Muscle layer of colon (tissue), 2 donors: ENCODE results near the gene ANKRD44.

Experiments used
- H3K27ac ChIP-seq: one replicate; pipeline ENCODE4 v1.7.0; 2013; ENCODE audit warnings: low read depth, mild to moderate bottlenecking, low read length, moderate library complexity
- H3K27me3 ChIP-seq, 2 donors: one replicate each; pipeline ENCODE4 v1.7.0; 2013; ENCODE audit warnings: low read length in 2 of 2, mild to moderate bottlenecking in 2 of 2; ENCODE audit not compliant: insufficient read depth in 2 of 2, control insufficient read depth in 1 of 2
- H3K36me3 ChIP-seq: one replicate; pipeline ENCODE4 v1.7.0; 2013; ENCODE audit warnings: mild to moderate bottlenecking, low read length; ENCODE audit not compliant: insufficient read depth
- H3K4me1 ChIP-seq: one replicate; pipeline ENCODE4 v1.7.0; 2013; ENCODE audit warnings: mild to moderate bottlenecking, low read length; ENCODE audit not compliant: insufficient read depth
- H3K4me3 ChIP-seq, 2 donors: one replicate each; pipeline ENCODE4 v1.7.0; 2013; ENCODE audit warnings: low read length in 2 of 2, low read depth in 1 of 2, mild to moderate bottlenecking in 1 of 2, moderate library complexity in 1 of 2
- H3K9ac ChIP-seq: one replicate; pipeline ENCODE4 v1.7.0; 2013; ENCODE audit warnings: low read length
- H3K9me3 ChIP-seq: one replicate; pipeline ENCODE4 v1.7.0; 2013; ENCODE audit warnings: mild to moderate bottlenecking, low read length
- donor health status: abdominal sarcoma.
- donor health status: Adenocarcinoma of cecum.

ANKRD44 gene

GRCh38 chr2:197130318-197130717, 180.3 kb downstream of the ANKRD44 start:
- Histone ChIP-seq H3K36me3 (peaks cover 3% of the 10 kb centered on the region), H3K9ac (no peak overlapping the region), H3K4me3 (no peak overlapping the region), H3K4me1 (peaks cover 10% of the 10 kb centered on the region), H3K9me3 (no peaks in the 10 kb centered on the region), H3K27me3 (no peaks in the 10 kb centered on the region), H3K27ac (no peak overlapping the region)

GRCh38 chr2:197128897-197129296, 181.7 kb downstream of the ANKRD44 start:
- Histone ChIP-seq H3K27ac (no peak overlapping the region), H3K36me3 (no peaks in the 10 kb centered on the region), H3K9me3 (no peaks in the 10 kb centered on the region), H3K4me1 (peaks cover 20% of the 10 kb centered on the region), H3K27me3 (no peaks in the 10 kb centered on the region), H3K9ac (no peak overlapping the region), H3K4me3 (no peak overlapping the region)

GRCh38 chr2:197128126-197128525, 182.5 kb downstream of the ANKRD44 start:
- no peak overlapping the region for H3K27ac ChIP-seq
- no peaks in the 10 kb centered on the region for H3K27me3 ChIP-seq
- H3K9me3 ChIP-seq: no peaks in the 10 kb centered on the region
- no peak overlapping the region for H3K4me3 ChIP-seq
- H3K36me3 ChIP-seq: no peaks in the 10 kb centered on the region
- H3K9ac ChIP-seq: no peak overlapping the region
- peaks cover 21% of the 10 kb centered on the region for H3K4me1 ChIP-seq

- peaks cover 21% of the 10 kb centered on the region for H3K4me1 ChIP-seq
- no peaks in the 10 kb centered on the region for H3K27me3 ChIP-seq
- peaks cover 2% of the 10 kb centered on the region for H3K36me3 ChIP-seq
- no peak overlapping the region for H3K27ac ChIP-seq
- no peaks in the 10 kb centered on the region for H3K9me3 ChIP-seq
- no peak overlapping the region for H3K4me3 ChIP-seq
- H3K9ac ChIP-seq: no peak overlapping the region
Measured at GRCh38 chr2:197126630-197127352, 183.8 kb downstream of the ANKRD44 start.

GRCh38 chr2:197124639-197125390, 185.8 kb downstream of the ANKRD44 start:
- Histone ChIP-seq H3K9me3 (no peaks in the 10 kb centered on the region), H3K27ac (no peak overlapping the region), H3K36me3 (peaks cover 15% of the 10 kb centered on the region), H3K9ac (no peak overlapping the region), H3K4me3 (no peak overlapping the region), H3K4me1 (peaks cover 15% of the 10 kb centered on the region), H3K27me3 (no peaks in the 10 kb centered on the region)

GRCh38 chr2:197122821-197123220, 187.8 kb downstream of the ANKRD44 start:
- Histone ChIP-seq H3K4me1 (peaks cover 15% of the 10 kb centered on the region), H3K27me3 (no peaks in the 10 kb centered on the region), H3K27ac (no peak overlapping the region), H3K9ac (no peak overlapping the region), H3K36me3 (peaks cover 15% of the 10 kb centered on the region), H3K9me3 (no peaks in the 10 kb centered on the region), H3K4me3 (no peak overlapping the region)

GRCh38 chr2:197121756-197122385, 188.7 kb downstream of the ANKRD44 start:
- Histone ChIP-seq H3K4me1 (peaks cover 15% of the 10 kb centered on the region), H3K9ac (no peak overlapping the region), H3K27me3 (no peaks in the 10 kb centered on the region), H3K27ac (no peak overlapping the region), H3K9me3 (no peaks in the 10 kb centered on the region), H3K4me3 (no peak overlapping the region), H3K36me3 (peaks cover 15% of the 10 kb centered on the region)

- peaks cover 15% of the 10 kb centered on the region for H3K36me3 ChIP-seq
- H3K27ac ChIP-seq: no peak overlapping the region
- no peaks in the 10 kb centered on the region for H3K9me3 ChIP-seq
- no peak overlapping the region for H3K4me3 ChIP-seq
- peaks cover 15% of the 10 kb centered on the region for H3K4me1 ChIP-seq
- no peak overlapping the region for H3K9ac ChIP-seq
- no peaks in the 10 kb centered on the region for H3K27me3 ChIP-seq
Measured at GRCh38 chr2:197121255-197121654, 189.3 kb downstream of the ANKRD44 start.

- no peak overlapping the region for H3K27ac ChIP-seq
- no peaks in the 10 kb centered on the region for H3K9me3 ChIP-seq
- no peak overlapping the region for H3K4me3 ChIP-seq
- H3K4me1 ChIP-seq: no peaks in the 10 kb centered on the region
- no peak overlapping the region for H3K9ac ChIP-seq
- no peaks in the 10 kb centered on the region for H3K27me3 ChIP-seq
- H3K36me3 ChIP-seq: peaks cover 8% of the 10 kb centered on the region
Measured at GRCh38 chr2:197116306-197116879, 194.2 kb downstream of the ANKRD44 start.

GRCh38 chr2:197115325-197115724, 195.3 kb downstream of the ANKRD44 start:
- no peaks in the 10 kb centered on the region for H3K27me3 ChIP-seq
- no peak overlapping the region for H3K9ac ChIP-seq
- no peaks in the 10 kb centered on the region for H3K9me3 ChIP-seq
- H3K27ac ChIP-seq: no peak overlapping the region
- H3K4me1 ChIP-seq: no peaks in the 10 kb centered on the region
- H3K36me3 ChIP-seq: no peaks in the 10 kb centered on the region
- H3K4me3 ChIP-seq: no peak overlapping the region

GRCh38 chr2:197113275-197113711, 197.3 kb downstream of the ANKRD44 start:
- Histone ChIP-seq H3K9ac (no peak overlapping the region), H3K4me1 (peaks cover 5% of the 10 kb centered on the region), H3K9me3 (no peaks in the 10 kb centered on the region), H3K27me3 (no peaks in the 10 kb centered on the region), H3K27ac (no peak overlapping the region), H3K36me3 (no peaks in the 10 kb centered on the region), H3K4me3 (no peak overlapping the region)
